RWPE1 (cell line): ENCODE measurements around the gene HGFAC.
A peak's percentile ranks its signal among the peaks of the same experiment; 100 is the strongest.

Experiments used
- CTCF ChIA-PET: fragments of 350-600 bp; sonication (Branson Sonifier 250); formaldehyde crosslinking; extraction: SDS; loops from one replicate; lab custom pipeline; 2021; lab: Yijun Ruan, JAX
- POLR2A ChIA-PET: fragments of 400-600 bp; formaldehyde crosslinking; extraction: SDS; loops from one replicate; lab custom pipeline; 2020; ENCODE audit warnings: antibody characterized with exemption; ENCODE audit not compliant: low non-redundant PET; lab: Yijun Ruan, JAX
- DNase-seq: peaks from one replicate; pipeline ENCODE4 v3.0.0; 2012; ENCODE audit warnings: low spot score
- H3K27ac ChIP-seq: fragments of 450-650 bp; 2 replicates; pipeline ENCODE4 v1.5.1; 2017
- CTCF ChIP-seq: fragments of 450-650 bp; conservative IDR thresholded peaks from 2 replicates; pipeline ENCODE4 v1.5.1; 2017; ENCODE audit warnings: low read depth, mild to moderate bottlenecking

HGFAC gene

GRCh38 chr4:3424522-3425095, 17.2 kb upstream of the HGFAC start:
- peak overlapping the region; percentile 2; the same call in 1 of the 2 replicates for H3K27ac ChIP-seq
- no peak for TF ChIP-seq CTCF
- ChIA-PET CTCF (no interaction called here), POLR2A (no interaction called here)
- no peak for DNase-seq

GRCh38 chr4:3426465-3427133, 15.2 kb upstream of the HGFAC start:
- POLR2A ChIA-PET, result no interaction called here
- no peak for TF ChIP-seq CTCF
- CTCF ChIA-PET, result no interaction called here
- peak overlapping the region; percentile 24 for H3K27ac ChIP-seq
- DNase-seq, result no peak

GRCh38 chr4:3427134-3427476, 14.7 kb upstream of the HGFAC start:
- POLR2A ChIA-PET, result no interaction called here
- H3K27ac ChIP-seq, result peak overlapping the region; percentile 24
- CTCF ChIA-PET, result no interaction called here
- no peak for TF ChIP-seq CTCF
- no peak for DNase-seq

- TF ChIP-seq CTCF, result no peak
- H3K27ac ChIP-seq, result peak overlapping the region; percentile 24
- no peak for DNase-seq
- ChIA-PET POLR2A (no interaction called here), CTCF (no interaction called here)
Measured at GRCh38 chr4:3427706-3428446, 13.9 kb upstream of the HGFAC start.

GRCh38 chr4:3429651-3430050, 12.1 kb upstream of the HGFAC start:
- POLR2A ChIA-PET, result no interaction called here

GRCh38 chr4:3430524-3430923, 11.2 kb upstream of the HGFAC start:
- DNase-seq, result no peak
- ChIA-PET CTCF (interaction anchor here (0.7 kb wide), 1 partner anchor 21 kb away, joined by 7 read pairs; no protein-coding TSS in a partner anchor), POLR2A (no interaction called here)
- H3K27ac ChIP-seq, result peak overlapping the region; percentile 38; the same call in 1 of the 2 replicates
- TF ChIP-seq CTCF, result no peak

More at GRCh38 chr4:3429651-3430050, 12.1 kb upstream of the HGFAC start:
- no peak for TF ChIP-seq CTCF
- no peak for DNase-seq
- CTCF ChIA-PET, result interaction anchor here (1.2 kb wide), 1 partner anchor 11 kb away, joined by 5 read pairs; no protein-coding TSS in a partner anchor
- H3K27ac ChIP-seq, result peak overlapping the region; percentile 38
